HG03439 (cell line): ENCODE data around the gene DDX17.

Experiments
- ATAC-seq: cut with Tn5 transposase; IDR thresholded peaks from one replicate; pipeline ENCODE4 v1.9.1; 2021; ENCODE audit warnings: mild to moderate bottlenecking, moderate library complexity; ENCODE audit not compliant: unreplicated experiment

Gene DDX17

DNA sequence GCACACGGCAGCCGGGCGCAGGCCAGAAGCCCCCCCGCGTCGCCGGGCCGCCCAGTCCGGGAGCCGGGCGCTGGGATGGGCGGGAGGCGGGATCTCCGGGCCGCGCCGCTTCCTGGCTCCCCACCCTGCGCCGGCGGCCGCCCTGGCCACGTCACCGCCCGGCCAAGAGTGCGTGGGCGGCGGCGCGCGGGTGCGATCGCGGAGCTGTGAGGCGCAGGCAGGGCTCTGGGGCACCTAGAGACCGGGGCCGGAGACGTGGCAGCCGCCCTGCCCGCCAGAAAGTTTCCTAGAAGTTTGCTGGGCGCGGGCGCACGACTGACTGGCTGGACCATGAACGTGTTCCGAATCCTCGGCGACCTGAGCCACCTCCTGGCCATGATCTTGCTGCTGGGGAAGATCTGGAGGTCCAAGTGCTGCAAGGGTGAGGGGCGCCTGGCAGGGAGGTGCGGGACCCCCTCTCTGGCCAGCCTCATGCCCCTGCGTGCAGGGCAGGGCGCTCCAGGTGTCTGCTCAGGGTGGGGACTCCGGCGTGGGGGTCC, 38.1 kb downstream of the DDX17 start, which contains the start of gene KDELR3:
Gene KDELR3 (plus strand): TSS at position 193 of the 539 bp plus-strand sequence. CDS start 138 bp downstream, at position 331.
- ATAC-seq: no peak

DNA sequence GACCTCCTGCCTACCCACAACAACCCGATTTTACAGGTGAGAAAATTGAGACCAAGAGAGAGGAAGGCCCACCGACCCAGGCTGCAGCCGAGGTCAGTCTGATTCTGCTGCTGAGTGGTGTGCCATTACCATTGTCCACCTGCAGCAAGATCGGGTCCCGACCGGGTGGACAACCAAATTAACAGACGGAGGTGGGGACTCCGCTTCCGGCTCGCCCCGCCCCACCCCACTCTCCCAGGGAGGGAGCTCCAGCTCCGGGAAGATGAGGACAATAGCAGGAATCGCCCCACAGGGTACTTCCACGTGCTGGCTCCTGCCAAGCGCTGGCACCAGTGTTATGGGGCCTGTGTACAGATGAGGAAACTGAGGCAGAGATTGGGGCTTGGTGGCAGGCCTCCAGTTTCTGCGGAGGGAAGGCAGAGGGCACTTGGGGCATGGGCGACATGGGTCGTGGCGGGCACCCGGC, 38.6 kb downstream of the DDX17 start:
- no peak for ATAC-seq

DNA sequence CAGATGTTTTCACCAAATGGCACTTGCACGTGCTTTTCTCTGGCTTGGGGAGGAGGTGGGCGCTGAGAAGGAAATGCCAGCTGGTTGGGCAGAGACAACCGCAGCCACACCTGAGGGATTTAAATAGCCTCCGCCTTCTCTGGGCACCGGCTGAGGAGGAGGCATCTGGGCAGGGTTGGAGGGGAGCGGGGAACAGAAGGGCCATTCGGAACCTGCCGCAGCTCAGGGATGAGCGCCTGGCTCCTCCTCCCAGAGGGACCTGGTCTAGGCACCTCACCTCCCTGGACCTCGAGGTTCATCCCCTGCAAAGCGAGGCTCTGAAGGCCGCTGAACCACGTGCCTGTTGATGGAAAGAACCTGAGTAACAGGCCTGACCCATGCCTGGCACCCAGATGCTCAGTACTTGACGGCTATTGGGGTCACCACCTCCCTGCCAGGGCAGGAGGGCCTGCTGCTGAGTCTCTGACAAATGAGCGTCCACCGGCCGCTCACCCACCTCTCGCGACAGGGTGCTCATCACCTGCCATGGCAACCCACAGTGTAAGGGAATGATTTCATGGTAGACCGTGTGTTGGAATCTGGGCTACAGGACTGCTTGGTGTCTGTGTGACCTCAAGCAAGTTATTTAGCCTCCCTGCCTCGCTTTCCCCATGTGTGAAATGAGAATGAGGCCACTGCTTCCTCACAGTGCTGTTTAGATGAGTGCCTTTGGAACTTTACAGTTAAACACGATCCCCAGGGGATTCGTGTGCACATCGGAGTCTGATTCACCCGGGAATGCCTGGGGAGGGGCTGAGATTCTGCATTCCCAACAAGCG, 40.2 kb downstream of the DDX17 start:
- ATAC-seq: no peak

DNA sequence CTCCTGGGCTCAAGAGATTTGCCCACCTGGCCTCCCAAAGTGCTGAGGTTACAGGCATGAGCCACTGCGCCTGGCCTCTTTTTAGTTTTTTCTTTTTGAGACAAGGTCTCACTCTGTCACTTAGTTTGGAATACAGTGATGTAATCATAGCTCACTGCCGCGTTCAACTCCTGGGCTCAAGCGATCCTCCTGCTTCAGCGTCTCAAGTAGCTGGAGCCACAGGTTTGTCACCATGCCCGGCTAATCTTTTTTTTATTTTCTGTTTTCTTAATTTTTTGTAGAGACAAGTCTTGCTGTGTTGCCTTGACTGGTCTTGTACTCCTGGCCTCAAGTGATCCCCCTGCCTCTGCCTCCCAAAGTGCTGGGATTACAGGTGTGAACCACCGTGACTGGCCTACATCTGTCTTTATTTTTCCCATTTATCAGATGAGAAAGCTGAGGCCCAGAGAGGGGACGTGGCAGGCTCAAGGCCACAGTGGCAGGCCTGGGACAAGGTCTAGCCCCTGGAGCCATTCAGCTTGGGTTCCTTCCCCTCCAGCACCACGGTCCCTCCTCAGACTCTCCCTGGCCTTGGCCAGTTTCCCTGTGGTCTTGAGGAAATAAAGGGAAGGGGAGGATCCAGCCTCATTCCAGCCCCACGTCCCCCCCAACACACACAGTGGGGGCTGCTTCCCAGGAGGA, 41.0 kb downstream of the DDX17 start:
- no peak for ATAC-seq

DNA sequence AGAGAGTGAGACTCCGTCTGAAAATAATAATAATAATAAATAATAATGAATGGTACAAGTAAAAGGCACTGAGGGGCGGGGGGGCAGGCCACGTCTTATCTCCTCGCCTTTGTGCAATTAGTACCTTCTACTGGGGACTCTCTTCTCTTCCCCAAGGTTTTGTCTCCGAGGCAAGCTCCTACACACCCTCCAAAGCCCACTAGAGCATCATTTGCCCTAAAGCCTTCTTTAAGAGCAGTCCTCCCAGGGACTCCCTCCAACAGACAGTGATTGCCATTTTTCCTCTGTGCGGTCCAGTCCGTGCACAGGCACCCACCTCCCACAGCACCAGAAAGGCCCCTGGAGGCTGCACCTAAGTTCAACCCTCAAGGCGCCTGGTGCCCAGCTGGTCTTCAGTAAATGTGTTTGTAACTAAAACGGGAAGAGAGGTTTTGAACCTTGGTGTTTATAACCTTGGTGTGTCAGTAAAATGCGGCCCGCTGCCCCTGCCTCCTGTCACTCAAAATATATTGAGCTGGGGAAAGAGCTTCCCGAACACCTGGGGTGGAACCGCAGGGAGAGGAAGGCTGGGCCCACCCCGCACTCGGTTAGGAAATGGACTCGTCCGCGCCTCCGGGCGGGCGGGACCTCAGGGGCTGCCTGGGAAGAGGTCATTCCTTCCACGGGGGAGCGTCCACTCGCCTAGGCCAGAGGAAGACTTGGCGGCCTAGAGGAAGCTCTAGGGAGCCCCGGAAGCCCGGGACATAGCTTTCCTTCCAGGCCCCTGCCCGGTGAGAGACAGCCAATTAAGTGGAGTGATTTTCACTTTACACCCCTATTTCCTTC, 42.9 kb downstream of the DDX17 start:
- no peak for ATAC-seq

DNA sequence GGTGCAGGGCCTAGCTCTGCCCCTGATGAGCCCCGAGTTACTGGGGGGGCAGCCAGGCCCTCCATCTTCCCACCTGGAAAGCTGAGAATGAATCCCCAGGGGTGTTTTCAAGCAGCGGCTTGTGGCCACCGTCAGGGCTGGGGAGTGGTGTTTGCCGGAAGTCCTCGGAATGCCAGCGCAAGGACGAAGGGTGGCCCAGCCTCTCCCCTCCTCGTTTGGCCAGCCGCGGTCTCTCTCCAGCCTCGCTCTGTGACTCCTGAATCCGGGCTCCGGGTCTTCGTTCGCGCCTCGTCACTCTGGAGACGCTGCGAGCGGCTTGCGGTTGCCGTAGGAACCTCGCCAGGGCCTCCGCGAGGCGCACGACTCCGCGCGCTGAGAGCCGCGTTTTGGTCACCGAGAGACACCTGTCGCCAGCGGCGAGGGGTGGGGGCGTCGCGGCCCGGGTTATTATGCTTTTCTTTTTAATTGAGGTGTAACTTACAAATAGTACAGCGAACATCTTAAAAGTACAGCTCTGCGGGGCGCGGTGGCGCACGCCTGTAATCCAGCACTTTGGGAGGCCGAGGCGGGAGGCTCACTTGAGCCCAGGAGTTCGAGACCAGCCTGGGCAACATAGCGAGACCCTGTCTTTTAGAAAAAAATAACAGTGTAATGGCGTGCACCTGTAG, 44.6 kb downstream of the DDX17 start:
- no peak for ATAC-seq

DNA sequence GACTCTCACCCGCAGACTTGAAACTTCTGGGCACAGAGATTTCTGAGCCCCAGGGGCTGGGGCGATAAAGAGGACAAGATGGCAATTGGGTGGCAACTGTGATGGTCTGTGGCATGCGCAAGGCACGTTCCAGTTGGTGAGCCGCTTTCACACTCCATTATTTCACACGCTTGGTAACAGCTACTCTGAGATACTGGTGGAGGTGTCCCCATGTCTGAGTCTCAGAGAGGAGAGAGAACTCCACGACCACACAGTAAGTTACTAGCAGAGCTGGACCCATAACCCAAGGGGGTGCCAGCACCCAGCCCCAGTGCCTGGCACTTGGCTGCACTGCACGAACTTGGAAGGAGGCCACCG, 45.1 kb downstream of the DDX17 start:
- ATAC-seq: no peak

DNA sequence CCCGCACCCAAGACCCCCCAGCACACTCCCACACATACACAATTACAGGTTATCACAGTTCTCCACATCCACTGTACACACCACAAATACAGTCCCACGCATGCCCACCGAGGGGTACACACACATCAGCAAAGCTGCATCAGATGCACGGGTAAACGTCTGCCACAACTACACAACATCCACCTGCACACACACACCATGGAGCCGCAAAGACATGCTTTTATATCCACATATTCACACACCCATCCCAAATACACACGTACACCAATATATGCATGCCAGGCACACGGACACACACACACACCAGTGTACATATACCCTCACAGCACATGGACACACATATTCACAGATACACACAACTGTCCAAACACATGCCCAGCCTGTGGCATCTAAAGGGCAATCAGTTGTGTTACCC, 45.7 kb downstream of the DDX17 start:
- no peak for ATAC-seq

DNA sequence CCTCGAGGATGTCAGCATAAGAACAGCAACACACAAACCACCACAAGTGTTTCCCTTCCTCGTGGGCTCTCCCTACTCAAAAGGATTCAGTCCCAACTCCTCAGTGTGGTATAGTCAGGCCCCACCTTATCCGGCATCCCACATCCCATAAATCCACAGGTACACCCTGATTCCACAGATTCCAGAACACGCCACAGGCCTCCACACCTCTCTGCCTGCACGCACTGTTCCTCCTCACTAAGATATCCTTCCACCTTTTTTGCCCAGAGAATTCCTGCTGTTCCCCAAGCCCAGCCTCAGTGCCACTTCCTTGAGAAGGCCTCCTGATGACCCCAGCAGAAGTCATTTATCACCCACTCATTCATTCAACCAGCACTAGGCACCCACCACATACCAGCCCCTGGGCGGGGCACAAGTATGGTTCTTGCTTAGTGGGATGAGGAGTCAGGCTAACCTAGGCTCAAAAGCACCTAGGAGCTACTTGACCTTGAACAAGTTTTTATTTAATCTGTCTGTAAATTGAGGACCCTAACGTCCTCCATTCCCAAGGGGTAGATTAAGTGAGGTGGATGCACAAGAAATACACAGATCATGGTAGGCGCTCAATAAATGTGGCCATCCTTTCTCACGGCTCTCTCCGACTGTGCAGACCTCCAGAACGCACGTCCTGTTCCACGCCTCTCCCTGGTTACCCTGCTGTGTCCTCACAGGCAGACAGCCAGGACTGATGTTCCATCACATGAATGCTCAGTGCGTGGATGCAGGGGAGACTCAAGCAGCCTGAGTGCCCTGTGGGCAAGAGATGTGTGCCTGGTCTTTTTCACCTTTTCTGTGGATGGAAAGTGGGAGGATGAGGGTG, 49.0 kb downstream of the DDX17 start:
- no peak for ATAC-seq

DNA sequence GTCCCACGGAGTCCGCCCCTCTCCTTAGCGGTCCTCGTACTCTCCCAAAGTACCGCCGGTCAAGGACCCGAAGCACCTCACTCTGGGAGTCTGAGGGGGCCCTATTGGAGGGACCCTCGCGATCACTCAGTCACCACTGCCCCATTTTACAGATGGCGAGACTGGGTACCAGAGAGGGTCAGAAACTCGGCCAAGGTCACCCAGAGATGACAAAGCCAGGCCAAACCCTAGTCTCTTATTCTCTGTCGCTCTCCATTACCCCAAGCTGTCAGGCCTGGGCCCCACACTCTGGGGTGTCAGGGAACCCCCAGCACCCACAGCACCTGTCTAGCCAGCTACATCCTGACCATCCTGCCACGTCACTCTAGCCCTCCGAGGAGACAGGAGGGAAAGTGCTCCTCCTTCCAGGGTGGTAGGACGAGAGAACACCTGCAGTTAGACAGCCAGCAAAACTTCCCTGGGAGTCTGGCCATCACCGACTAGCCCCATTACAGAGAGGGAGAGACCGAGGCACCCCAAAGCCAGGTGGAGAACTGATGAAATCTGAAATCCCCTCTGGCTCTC, 49.8 kb downstream of the DDX17 start:
- ATAC-seq: no peak

DNA sequence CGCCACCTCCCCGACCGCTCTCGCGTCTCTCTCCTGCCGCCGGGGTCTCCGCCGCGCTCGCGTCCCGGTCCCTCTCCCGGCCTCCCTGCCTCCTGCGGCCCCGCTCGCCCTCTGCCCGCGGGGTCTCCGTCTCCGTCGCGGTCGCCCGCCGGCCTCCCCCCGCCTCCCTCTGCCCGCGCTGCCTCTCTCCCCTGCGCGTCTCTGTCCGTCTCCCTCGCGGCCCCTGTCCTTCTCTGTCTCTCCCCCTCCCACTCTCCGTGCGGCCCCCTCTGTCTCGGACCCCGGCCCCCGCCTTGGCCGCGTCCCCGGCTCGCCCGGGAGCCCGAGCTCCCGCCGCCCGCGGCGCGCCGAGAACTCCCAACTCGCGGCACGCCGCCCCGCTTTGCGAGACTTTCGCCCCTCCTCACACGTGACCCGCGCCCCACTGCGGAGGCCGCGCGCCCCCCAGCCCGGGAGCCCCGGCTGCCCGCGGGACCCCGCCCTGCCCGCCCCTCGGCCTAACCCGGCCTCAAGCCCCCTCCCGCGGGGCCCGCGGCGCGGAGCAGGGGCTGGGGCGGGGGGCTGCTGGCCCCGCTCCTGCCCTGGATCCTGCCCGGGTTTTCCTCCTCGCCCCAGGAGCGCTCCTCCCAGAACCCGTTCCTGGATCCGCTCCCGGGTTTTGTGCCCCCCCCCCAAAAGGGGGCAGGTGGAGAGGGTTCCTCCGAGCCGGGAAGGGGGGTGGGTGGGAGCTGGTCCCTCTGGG, 50.4 kb downstream of the DDX17 start:
- no peak for ATAC-seq

DNA sequence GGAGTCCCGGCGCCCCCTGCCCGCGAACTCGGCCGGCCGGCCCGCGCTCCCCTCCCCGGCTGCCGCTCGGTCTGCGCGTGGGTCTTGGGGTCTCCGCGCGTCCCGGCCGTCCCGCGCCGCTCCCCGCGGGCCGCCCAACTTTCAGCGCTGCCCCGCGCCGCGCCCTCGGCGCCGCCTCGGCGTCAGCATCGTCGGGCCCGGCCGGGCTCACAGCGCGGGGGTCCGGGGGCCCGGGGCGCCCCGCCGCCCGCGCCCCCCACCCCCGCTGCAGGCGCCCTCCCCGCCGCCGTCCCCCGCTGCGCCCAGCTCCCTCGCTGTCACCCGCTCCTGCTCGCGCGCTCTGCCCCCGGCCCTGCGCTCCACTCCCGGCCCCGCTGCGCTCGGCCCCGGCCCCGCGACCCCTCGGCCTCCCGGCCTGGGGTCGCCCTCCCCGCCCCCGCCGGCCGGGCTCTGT, 51.0 kb downstream of the DDX17 start, which contains the start of gene KCNJ4:
Gene KCNJ4 (minus strand): TSS at position 124 of the 454 bp plus-strand sequence. CDS start 27,067 bp downstream, outside the sequence.
- ATAC-seq: no peak

DNA sequence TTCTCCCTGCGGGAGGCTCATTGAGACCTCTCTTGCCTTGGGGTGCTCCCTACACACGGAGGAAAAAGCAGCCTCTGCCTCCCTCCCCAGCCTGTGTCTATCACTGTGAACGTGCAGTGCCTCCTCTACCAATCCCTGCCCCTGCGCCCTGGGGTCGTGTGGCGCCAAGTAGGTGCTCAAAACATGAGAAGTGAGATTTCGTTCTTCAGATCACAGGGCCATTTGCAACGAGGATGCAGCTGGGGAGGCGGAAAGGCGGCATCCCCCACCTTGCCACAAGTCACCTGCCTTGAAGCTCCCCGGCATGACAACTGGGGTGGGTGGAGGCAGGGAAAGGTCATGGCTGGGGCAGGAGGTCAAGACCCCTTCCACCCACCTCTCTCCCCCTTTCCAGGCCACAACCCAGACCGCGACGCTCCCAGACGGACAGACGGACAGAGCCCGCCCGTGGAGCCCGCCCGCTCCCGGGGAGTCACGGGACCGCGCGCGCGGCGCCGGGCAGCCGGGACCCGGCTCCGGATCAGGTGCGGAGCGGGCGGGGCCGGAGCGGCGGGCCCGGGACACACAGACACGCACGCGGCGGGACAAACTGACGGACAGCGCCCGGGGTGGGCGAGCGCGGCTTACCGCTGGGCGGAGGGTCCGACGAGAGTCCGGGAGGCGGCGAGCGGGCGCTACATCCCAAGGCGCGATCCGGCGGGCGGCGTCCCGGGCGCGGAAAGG, 51.6 kb downstream of the DDX17 start:
- ATAC-seq: no peak

DNA sequence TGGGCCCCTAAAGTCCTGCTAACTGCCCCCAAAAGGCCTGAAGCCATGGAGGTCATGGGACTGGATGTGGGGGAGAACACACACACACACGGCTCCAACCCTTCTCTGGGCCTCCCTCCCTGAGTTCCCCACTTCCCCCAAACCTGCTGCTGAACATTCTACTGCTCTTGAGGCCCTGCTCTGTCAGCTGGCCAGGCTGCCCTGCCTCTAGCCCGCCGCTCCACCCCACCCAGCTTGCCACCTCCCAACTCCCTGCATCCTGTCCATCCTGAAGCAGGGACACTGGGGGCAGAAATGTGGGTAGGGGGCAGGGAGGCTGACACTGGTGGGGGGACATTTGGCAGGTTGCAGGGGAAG, 52.1 kb downstream of the DDX17 start:
- no peak for ATAC-seq

DNA sequence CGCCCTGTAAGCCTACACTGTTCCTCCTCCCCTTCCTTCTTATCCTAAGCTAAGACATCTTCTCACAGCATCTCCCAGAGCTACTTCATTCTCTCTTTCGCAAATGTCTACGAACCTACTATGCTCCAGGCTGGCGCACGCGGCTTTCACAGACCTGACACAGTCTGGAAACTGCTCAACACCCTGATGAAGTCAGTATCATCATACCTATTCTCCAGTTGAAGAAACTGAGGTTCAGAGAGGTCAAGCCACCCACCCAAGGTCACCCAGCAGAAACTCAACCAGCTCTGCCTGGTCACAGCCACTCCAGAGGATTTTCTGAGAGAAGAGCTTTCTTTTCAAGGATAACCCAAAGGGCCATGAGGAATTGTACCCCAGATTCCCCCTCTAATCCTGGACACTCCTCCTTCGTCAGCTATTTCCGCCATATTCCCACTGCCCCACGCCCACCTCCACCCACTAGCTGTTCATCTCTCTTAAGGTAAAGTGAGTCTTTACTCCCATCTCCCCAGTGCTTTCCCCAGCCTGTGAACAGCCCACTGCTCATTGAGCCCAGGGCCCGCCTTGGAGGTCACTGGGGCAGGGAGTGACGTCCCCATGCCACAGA, 52.9 kb downstream of the DDX17 start:
- no peak for ATAC-seq

DNA sequence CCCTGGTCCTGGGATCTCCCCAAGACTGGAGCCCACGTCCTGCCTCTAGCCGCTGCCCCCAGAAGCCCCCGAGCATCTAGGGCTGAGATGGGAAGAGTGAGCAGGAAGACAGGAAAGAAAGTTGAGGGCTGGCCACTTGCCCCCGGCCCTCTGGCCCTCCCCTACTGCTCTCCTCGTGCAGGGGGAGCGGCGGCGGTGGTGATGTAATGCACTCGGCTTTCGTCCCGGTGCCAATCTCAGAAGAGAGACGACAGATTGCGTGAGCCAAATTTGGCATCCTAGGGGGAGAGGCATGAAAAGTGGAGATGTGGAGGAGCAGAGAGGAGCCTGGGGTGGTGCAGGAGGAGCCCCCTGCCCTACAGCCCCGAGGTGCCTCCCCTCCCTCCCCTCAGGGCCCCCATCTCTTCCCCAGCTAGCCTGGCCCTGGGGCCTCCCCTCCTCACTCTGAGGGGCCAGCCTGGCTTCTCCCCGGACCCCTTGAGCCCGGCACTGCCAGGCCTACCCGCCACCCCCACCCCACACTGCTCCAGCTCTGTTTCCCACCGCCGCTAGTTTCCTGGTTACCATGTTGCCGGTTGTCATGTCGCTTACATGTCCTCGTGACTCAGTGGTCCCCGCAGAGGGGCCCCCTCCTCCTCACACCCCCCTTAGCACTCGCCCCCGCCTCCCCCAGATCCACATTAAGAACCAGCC, 53.6 kb downstream of the DDX17 start:
- ATAC-seq: no peak

DNA sequence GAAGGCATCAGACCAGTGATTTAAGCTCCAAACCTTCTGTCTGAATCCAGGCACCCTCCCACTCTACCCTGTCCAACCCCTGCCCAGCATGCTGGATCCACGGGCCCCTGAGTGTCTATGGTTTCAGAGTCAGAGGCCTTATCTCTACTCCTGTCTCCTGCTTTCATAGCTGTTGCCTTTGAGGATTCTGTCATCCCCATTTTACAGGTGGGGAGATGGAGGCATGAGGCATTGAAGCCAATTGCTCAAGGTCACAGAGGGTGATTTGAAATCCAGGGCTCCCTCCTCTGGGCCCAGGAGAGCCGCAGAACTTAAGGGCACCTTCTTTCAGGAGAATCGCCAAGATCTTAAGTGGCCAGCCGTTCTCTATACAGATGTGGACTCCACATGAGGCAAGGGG, 54.2 kb downstream of the DDX17 start:
- no peak for ATAC-seq
